NCI-H2196 (cell line): Measurements from ENCODE around the gene STK24.

Experiments used
- DNase-seq: peaks from one replicate; lab custom pipeline; 2025; ENCODE audit not compliant: unreplicated experiment; lab: John Stamatoyannopoulos, UW

The STK24 gene

DNA sequence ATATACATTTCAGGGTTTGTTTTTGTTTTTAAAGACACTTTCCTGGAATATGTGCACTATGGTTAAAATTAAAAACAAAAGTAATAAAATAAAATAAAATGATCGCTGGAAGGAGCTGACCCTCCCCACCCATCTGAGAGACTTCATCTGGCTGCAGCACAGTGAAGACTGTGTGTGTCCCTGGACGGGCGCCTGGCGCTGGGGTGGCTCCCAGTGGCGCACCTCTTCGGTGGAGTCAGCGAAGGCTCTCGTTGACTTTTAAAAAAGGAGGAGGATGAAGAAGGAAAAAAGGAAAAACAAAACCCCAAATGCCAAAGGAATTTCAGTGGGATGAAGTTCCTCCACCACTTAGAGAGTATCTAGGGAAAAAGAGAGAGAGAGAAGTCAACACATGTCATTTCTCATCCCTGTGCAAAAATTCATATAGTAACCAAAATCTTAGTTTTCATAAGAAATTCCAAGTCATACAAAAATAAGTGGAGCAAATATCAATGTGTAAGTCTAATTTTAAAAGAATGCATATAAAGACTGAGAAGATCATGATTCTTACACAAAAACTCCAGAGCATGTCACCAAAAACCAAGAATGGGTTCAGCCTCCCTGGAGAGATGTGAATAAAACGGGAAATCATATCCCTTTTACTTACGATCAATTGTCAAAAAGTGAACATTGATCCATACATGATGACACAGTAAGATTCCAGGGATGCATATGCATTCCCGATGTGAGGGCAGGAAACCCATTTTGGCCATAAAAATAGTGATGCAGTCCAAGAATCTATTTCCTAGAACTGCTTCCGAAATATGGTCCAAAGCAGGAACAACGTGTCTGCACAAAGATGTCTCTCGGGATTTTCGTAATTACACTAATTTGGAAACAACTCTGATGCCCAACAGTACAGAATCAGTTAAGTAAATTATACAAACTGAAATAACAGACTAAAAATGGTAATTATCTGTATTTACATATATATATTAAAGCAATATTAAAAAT is 123.8 kb downstream of the STK24 start:
- no peak for DNase-seq

DNA sequence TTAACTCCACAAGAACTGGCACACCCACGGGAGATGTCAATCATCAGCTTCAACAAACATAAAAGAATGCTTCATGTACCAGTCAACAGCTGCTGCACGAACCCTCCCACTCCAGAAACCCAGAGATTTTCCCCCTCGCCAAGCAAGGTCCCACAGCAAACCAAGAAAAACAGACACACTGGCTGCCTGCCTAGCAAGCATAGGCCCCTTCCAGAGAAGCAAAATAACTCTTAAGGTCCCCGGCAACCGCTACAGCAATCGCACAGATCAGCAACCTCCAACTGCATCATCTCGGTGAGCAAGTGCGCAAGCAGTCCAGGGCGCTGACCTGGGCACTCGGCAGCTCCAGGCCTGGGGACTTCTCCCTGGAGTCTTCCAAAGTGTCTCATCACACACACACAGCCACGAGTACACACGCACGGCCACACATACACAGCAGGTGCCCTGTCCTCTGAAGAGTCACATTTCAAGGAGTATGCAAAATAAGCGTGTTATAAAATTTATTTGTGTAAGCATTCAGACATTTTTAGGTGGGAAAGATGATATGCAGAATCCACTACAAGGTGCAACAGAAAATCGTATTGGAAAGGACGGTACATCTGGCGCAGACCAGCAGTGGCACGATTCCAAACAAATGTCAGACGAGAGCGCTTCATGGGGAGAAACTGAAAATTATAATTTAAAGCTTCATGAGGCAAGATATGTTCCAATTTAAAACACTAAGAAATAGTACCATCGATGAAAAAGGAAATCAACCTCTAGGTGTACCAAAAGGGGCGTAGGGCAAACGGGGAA is 125.0 kb downstream of the STK24 start:
- DNase-seq: no peak

DNA sequence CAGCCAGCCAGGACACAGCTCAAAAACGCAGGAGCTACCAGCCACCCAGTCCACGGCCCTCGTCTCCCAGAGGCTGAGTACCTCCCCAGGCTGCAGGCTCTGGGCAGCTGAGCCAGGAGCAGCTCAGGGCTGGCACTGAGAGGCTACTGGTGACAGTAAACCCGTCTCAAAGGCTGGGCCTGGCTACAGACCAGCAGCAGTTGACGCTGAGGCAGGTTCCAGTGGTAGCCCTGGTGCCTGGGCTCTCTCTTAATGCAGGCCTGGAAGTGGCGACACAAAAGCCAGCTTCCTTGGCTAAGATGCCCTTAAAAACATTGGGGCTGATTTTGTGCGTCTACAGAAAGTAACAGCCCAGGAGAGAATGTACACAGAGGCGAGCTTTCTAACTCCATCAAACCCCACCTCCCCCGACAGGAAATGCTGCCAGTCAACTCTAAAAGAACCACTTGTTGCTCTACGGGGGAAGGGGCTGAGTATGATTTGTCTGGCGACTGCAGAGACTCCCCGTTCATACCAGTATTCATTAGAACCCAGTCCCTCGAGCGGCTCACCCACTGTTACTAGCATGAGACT is 126.3 kb downstream of the STK24 start:
- no peak for DNase-seq

DNA sequence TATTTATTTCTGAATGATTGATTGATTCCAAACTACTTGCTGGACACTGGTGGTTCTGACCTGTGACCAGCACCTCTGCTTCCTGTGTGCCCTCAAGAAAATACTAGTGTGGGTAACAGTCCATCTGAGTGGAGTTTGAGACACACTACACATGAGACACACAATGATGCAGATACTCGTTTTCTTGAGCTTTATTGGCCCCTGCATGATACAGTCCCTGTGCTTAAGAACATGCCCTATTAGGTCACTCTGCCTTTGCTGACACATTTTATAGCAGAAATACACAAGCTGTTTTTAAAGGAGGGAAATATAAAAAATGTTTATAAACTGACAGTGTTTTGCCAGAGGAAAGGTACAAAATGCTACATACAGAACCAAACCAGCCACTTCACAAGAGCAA is 126.9 kb downstream of the STK24 start:
- DNase-seq: no peak

DNA sequence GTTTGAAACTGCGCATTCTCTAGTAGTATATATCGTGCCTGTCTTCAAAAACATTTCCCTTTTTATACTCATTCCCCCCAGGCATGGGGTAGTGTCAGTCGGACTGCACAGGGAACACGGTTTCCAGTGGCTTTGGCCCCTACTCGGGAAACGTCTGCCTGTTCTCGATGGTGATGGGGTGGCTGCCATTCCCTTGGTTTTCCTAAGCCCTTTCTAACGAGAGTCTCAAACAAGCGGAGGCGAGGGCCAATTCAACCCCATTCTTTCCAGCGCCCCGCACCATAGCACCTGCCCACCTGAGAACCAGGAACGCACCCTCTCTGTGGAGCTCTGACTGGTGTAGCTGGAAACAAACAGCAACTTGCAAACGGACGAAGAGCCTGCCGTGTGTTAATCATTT is 127.6 kb downstream of the STK24 start:
- no peak for DNase-seq

DNA sequence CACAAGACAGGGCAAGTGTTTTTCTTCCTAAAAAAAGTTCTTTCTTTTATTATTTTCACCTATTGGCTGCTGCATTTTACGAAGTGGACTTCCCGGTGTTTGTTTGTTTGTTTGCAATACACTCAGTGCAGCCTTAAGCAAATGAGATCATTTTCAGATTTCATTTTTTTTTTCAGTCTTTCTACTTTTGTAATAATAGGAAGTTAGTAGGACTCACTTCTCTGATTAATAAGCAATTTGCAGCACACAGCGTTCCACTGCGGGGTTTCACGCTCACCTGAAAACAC is 128.3 kb downstream of the STK24 start:
- DNase-seq: no peak

DNA sequence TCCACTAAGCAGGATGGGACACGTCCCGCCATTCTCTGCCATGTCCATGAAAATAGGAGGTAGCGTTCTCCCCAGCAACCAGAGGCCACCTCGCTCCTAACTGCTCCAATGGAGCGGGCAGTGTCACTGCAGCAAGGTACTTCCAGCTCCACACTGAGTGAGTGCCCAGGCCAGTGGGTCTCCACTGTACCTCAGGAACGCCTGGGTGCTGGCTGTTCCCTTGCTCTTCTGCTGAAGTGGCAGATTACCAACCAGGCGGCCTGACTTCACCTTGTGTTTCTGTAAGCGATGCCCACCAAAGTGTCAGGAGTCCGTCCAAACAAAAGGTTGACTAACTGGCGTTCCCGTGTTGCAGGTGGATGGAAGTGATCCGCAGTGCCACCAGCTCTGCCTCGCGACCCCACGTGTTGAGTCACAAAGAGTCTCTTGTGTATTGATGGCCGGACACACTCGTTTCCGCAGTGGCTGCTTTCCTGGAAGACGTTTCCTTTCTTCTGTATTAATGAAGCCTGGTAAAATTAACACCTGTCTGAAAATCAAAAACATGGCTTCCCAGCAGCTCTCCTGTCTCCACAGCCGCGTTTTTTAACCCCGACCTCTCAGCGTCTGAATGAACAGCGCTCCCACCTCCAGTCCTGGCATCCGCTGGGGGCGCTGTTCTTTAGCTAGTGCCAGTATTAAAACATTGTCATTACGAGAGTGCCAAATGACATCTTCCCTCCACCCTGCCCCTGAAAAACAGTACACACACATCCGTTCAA is 128.8 kb downstream of the STK24 start:
- no peak for DNase-seq

DNA sequence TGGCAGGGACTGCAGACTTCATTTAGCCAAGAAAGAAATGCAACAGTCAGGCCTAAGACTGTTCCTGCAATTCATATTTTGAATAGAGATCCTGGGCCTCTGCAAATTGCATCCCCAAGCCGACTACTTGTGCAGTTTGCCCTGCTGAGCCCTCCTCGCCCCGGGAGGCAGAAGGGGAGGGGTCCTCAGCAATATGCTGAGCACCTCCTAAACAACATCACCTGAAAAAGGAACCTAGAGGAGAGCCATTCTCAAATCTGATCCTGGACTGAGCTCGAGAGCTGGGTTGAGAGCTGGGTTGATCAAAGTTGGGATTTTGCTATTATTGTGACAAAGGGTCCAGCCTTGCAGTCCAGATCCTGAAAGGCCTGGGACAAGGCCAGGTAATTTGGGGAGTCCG is 129.8 kb downstream of the STK24 start:
- DNase-seq: no peak

DNA sequence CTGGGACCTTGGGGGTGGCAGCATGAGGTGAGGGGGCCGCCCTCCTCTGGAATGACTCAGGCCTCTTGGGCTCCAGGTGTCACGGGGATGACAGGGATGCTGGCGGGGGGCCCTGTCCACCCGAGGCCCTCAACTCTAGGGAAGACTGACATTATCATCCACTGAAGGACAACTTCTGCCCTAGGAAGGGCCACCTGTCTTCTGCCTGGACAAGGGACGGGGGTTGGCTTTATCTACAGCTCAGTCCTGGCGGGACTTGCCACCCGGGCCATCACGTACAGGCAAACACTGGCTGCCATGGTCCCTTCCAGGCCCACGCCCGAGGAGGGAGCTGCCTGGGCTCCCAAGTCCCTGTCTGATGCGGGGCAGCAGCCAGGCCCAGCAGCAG is 130.7 kb downstream of the STK24 start:
- DNase-seq: no peak

DNA sequence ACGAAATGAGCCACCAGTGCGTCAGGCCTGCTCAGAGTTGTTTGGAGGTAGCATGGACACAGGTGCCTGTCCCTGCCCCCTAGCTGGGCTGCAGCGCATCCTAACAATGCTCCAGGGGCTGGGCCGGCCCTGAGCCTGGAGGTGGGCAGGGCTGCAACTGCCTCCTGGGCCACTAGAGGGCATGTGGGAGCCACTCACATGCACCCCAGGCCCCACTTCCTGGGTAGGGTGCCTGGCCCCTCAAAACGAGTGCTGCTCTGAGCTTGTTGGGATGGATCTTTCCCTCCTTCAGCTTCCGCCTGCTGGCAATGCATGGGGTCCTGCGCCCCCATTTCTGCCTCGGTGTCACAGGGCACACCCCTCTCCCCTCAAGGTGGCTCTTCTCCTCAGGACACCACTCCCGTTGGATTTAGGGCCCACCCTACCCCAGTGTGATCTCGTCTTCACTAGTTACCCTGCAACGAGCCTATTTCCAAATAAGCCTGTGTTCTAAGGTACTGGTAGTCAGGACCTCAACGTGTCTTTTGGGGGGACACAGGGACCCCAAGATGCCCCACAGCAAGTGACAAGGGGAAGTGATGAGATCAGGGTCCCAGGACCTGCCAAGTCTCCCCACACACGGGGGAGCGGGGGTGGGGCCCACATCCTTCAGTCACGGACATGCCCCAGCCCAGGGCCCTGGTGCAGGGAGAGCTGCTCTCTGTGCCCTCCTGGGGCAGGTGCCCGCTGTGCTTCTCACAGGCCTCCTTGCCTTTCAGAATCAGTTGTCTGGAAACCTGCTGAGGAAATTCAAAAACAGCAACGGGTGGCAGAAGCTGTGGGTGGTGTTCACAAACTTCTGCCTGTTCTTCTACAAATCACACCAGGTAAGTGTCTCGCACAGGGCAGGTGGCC is 131.3 kb downstream of the STK24 start:
- peak; percentile 39 for DNase-seq

DNA sequence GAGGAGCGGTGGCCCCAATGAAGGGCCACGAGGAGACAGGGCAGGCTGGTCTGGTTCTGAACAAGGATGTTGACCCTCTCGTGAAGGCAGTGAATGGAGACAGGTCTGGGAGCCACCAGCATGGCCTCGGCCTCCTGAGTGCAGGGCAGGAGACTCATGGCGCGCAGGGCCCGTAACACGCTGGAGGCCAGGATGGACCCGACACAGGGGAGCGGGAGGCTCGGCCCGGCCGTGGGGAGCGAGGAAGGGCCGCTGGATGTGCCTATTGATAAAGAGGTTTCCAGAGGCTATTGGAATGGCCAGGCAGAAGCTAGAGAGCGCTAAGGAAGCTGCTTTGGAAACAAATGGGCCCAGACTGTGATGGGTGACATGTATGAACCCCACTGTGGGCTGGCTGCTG is 132.5 kb downstream of the STK24 start:
- no peak for DNase-seq

DNA sequence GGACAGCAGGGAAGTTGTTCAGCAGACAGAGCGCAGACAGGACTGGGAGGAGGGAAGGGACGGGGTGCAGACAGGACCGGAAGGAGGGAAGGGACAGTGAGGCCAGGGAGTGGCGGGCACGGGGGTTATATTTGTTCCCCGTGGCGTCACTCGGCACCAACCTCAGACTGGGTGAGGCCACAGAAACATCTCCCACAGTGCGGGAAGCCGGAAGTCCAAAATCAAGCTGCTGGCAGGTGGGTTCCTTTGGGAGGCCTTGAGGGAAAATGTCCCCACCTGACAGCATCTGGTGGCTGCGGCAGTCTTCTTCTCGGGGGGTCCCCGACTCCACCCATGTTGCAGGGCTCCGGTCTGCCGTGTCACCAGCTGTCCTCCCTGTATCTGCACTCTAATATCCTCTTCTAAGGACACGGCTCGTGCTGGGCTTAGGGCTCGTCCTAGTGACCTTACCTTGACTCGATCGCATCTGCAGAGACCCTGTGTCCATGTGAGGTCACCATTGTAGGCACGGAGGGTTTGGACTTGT is 133.0 kb downstream of the STK24 start:
- no peak for DNase-seq

DNA sequence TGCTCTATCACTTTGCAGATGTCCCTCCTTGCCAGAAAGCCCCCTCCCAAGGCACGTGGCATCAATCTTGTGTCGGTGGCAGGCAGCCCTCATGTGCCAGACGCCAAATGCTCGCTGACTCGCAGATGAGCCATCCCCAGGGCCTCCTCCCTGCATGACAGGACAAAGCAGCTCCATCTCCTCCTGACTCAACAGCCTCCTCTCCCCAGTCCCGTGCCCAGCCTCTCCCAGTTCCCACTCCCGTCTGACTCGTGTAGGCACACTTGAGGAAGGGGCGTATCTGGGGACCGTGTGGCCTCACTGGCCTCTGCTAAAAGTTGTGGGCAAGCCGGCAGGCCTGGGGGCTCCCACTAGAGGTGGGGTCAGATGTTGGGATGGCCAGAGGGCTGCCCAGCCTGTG is 133.6 kb downstream of the STK24 start:
- DNase-seq: no peak

DNA sequence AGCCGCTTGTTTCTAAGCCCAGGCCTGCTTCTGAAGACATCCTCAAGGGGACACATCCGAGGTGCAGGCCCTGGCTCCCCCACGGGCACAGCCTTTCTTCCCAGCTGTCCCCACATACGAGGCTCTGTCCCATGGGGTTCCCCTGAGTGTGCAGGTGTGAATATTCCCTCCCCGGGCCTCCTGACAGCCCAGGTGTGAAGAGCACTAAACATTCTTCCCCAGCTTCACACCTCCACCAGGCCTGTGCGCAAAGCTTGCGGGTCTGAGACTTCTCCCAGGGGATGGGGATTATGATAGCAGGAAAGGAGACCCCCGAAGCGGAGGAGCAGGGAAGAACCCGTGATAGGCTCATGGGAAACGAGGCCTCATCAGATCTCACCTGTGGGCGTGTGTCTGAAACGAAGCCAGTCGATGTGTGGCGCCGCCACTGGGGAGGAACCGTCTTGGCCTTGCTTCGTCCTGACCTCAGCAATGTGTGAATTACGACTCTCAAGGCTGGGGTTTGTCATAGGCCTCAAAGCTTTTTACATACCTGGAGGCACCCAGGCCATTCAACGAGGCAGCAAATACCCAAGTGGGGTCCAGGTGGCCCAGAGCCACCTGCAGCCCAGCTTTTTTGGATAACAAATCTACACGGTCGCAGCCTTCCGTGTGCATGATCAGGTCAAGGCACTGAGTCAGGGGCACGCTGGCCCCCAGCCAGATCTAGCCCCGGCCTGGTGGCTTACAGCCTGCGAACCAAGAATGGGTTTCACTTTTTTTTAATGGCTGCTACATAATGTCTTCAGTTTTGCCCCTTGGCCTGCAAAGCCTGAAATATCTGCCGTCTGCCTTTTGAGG is 134.3 kb downstream of the STK24 start:
- DNase-seq: no peak

DNA sequence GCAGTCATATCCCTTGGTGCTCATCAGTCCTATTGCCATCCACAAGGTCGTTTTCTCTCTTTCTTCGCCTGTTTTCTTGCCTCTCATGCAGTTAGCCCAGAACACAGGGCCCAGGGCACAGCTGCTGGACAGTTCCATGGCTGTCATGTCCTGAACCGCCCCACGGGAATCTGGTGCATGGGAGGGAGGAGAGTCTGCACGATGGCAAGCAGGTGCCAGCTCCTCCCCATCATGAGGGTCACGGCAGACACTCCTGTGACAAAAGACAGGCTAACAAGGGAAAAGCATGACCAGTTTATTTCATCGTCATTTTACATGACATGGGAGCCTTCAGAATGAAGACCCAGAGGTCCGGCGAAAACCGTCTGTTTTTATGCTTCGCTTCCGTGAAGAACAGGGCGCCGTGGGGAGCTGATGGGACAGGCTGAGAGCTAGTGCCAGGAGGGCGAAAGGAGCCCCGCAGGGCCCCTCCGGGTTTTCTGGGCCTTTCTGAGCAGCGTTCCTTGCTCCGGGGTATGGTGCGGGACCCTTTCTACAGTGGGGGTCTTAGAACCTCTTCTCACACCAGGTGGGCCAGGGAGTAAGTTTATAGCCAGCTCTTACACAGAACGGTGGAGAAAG is 135.7 kb downstream of the STK24 start:
- DNase-seq: no peak

DNA sequence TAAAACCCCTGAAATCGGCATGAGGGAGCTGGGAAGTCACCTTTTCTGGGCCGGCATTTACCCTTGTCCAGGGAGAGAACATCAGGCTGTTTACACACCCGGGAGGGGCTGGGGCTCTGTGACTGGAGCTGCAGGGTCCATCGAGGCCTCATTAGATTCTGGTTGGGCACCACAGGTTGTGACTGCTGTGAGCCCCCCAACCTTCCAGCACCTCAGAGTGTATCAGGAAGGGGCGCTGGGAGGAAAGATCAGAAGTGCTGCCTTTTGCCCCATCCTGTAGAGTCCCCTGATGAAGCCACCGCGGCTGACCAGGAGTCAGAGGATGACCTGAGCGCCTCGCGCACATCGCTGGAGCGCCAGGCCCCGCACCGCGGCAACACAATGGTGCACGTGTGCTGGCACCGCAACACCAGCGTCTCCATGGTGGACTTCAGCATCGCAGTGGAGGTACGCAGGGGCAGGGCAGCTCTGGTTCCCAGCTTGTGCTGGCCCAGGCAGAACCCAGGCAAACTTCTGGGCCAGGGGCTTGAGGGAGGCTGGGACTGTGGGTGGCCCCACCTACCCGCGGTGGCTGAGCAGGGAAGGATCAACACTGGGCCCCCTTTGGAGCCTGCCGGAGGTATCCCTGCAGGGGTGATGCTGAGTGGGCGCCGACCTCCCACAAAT is 136.4 kb downstream of the STK24 start:
- no peak for DNase-seq

DNA sequence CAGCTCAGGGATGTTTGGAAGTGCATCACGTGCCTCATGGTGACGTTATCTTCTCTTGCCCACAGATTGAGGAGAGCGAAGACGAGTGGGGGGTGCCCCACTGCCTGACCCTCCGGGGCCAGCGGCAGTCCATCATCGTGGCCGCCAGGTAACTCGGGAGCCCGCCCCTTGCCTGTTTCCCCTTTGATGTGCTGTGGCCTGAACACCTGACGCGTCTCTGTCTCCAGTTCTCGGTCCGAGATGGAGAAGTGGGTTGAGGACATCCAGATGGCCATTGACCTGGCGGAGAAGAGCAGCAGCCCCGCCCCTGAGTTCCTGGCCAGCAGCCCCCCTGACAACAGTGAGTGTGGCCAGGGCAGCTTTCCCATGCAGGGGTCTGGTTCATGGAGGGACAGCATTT is 137.0 kb downstream of the STK24 start:
- no peak for DNase-seq

DNA sequence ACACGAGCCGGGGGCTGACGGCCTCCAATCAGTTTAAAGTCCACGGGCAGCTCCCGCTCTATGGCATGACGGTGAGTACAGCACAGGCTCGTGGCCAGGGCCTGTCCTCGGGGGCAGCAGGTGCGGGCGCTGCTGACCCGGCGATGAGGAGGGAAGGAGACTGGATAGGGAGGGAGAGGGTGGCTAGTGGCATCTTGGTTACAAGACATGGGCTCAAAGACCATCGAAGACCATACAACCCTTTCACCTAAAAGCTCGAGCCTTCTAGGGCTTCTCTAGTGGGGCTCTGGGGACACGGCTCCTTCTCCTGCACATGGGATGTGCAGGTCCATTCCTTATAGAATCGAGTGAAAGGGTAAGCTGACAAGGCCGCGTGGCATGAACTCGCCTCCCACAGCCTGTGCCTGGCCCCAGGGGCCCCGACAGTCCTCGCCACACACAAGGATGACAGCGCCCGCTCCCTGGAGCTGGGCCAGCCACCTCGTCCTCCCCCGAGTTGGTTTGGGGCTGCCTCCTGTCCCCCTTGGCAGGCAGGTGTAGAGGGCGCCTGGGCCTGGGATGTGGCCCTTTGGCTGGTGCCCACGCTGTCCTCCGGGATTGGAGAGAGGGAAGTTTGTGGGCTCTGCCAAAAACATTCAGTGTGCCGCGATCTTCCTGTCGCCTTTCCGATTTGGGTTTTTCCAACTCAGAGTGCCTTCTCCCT is 137.6 kb downstream of the STK24 start:
- no peak for DNase-seq
